ENCODE results near the gene LRIG3. TPM values are rescaled to one million over a fixed set of nuclear protein-coding genes. Genes with fewer than 3 reads are reported as not detected.

The LRIG3 gene
- total RNA-seq, 1 donor from 2014 or later = 51.4 TPM

- DNase-seq (ENCODE audit: extremely low spot score, unreplicated experiment) = no peak
- Mint-ChIP-seq H3K4me1 (ENCODE audit: unreplicated experiment) (peaks cover 26% of the 10 kb centered on the region), H3K27me3 (no peaks in the 10 kb centered on the region), H3K36me3 (no peaks in the 10 kb centered on the region), H3K9me3 (no peaks in the 10 kb centered on the region), H3K27ac (no peak overlapping the region), H3K4me3 (no peak overlapping the region)
- no peak for TF ChIP-seq CTCF (conservative IDR thresholded peaks at IDR 0.05)
Measured at GRCh38 chr12:58924652-58925051, 4.3 kb upstream of the LRIG3 start.

GRCh38 chr12:58923781-58924180 is 3.5 kb upstream of the LRIG3 start:
- H3K27me3 Mint-ChIP-seq = no peaks in the 10 kb centered on the region
- DNase-seq (ENCODE audit: extremely low spot score, unreplicated experiment) = no peak

GRCh38 chr12:58922849-58923248 is 2.5 kb upstream of the LRIG3 start:
- Mint-ChIP-seq H3K27me3 (no peaks in the 10 kb centered on the region), H3K4me3 (peak overlapping the region; percentile 45), H3K27ac (no peak overlapping the region), H3K4me1 (ENCODE audit: unreplicated experiment) (peaks cover 33% of the 10 kb centered on the region), H3K36me3 (no peaks in the 10 kb centered on the region), H3K9me3 (no peaks in the 10 kb centered on the region)
- TF ChIP-seq CTCF (conservative IDR thresholded peaks at IDR 0.05) = no peak
- DNase-seq (ENCODE audit: extremely low spot score, unreplicated experiment) = no peak

More at GRCh38 chr12:58923781-58924180, 3.5 kb upstream of the LRIG3 start:
- TF ChIP-seq CTCF (conservative IDR thresholded peaks at IDR 0.05) = no peak
- Mint-ChIP-seq H3K4me3 (no peak overlapping the region), H3K4me1 (ENCODE audit: unreplicated experiment) (peaks cover 26% of the 10 kb centered on the region), H3K27ac (no peak overlapping the region), H3K9me3 (no peaks in the 10 kb centered on the region), H3K36me3 (no peaks in the 10 kb centered on the region)

DNA sequence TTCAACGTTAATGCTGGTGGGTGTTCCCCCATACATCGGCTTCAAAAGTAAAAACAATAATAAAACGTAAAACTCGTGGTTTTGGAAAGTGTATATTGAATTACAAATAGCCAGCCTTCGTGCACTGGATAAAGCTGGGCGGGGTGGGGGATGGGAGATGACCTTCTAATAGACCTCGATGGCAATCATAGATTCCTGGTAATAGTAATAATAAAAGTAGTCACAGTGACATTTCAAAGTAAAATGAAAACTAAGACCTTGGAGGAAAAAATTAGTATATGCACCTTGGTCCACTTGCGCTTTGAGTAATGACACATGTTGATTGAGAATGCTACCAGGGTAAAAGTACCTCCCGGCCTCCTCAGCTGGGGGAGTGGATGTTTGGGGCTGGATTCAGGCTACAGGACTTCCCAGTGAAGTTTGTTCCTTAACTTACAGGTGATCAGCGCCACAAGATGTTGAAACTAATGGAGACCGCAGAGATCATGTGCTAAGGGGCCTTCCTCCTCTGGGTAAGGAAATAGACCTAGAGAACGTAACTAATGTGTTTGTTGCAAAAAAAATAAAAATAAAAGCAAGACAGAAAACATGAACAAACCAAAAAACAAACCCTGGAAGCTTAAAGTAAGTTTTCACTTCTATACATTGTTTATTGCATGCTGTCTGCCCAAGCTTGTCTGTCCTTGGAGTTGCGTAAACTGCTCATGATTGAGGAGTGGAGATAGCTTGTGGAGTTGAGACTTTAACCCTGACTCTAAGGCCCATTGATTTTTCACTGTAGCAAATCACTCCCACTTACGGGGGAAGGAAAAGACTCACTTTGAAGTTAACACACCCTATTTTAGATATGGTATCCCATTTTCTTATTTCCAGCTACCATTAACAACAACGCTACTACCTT is 907 bp upstream of the LRIG3 start:
- no peaks in the 10 kb centered on the region for H3K9me3 Mint-ChIP-seq
- TF ChIP-seq CTCF (conservative IDR thresholded peaks at IDR 0.05) = no peak
- no peak for DNase-seq (ENCODE audit: extremely low spot score, unreplicated experiment)
- no peaks in the 10 kb centered on the region for H3K27me3 Mint-ChIP-seq
- peak overlapping the region; percentile 92 for H3K27ac Mint-ChIP-seq
- H3K4me3 Mint-ChIP-seq = peak overlapping the region; percentile 95
- no peaks in the 10 kb centered on the region for H3K36me3 Mint-ChIP-seq
- H3K4me1 Mint-ChIP-seq (ENCODE audit: unreplicated experiment) = peaks cover 36% of the 10 kb centered on the region

DNA sequence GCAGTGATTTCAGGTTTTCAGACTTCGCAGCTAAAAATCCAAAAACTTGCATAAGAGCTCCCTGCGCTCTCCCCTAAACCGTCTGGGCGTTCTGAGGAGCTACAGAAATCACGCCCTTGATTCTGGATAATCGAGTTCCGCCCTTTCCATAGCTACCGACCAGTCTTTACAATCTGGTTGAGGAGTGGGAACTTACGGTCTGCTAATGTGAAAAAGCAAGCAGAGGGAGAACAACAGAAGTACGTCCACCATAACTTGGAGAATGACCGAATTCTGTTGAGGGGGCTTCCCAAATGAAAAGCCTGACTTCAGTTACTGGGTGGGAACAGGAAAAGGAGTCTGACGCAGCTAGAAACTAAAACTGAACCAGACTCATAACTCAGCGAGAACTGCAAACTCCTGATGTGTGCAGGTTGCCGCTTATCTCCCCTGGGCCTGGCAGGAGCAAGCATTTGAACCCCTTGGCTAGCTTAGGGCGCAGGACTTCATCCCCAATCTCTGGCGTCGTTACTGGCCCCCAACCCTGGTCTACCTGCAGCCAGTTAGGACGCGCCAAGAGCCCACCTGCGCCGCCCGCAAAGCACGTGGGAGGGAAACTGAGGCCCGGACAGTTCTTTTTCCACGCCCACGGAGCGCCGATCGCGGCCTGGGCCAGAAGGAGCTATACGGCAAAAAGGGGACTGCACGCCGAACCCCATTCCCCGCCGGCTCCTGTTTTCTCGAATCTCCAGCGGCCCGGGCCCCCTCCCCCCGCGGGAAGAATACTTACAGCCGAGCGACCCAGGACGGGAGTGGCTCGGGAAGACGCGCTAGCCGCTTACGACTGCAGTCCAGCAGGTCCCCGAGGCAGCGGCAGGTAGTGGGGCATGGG is 838 bp downstream of the LRIG3 start:
- no peaks in the 10 kb centered on the region for H3K36me3 Mint-ChIP-seq
- no peaks in the 10 kb centered on the region for H3K27me3 Mint-ChIP-seq
- H3K4me1 Mint-ChIP-seq (ENCODE audit: unreplicated experiment) = peaks cover 38% of the 10 kb centered on the region
- TF ChIP-seq CTCF (conservative IDR thresholded peaks at IDR 0.05) = no peak
- peak overlapping the region; percentile 91 for H3K4me3 Mint-ChIP-seq
- DNase-seq (ENCODE audit: extremely low spot score, unreplicated experiment) = peak; percentile 69
- peak overlapping the region; percentile 87 for H3K27ac Mint-ChIP-seq
- no peaks in the 10 kb centered on the region for H3K9me3 Mint-ChIP-seq
